ENCODE data around the gene NUPR1. TPM values are rescaled to one million over a fixed set of nuclear protein-coding genes. Genes with fewer than 3 reads are reported as not detected.

The NUPR1 gene
- total RNA-seq, 1 experiment from 2014 or later = 2.2 TPM

- TF ChIP-seq RAD21 (IDR thresholded peaks at IDR 0.05; ENCODE audit: low read depth) (no peak), YY1 (IDR thresholded peaks at IDR 0.05; ENCODE audit: extremely low read depth, insufficient replicate concordance, low read depth, low read length) (no peak), POLR2AphosphoS5 (IDR thresholded peaks at IDR 0.05; ENCODE audit: low read depth, low read length) (no peak), EGR1 (IDR thresholded peaks at IDR 0.05; ENCODE audit: low read depth) (no peak), JUND (IDR thresholded peaks at IDR 0.05) (no peak), POLR2A (IDR thresholded peaks at IDR 0.05; ENCODE audit: borderline replicate concordance, extremely low read depth, insufficient read depth, insufficient read length) (no peak), SRF (IDR thresholded peaks at IDR 0.05; ENCODE audit: low read depth) (no peak), EZH2 (IDR thresholded peaks at IDR 0.05) (no peak), REST (IDR thresholded peaks at IDR 0.05; ENCODE audit: low read depth) (no peak), FOSL1 (IDR thresholded peaks at IDR 0.05; ENCODE audit: low read depth) (no peak), CTCF (IDR thresholded peaks at IDR 0.05 in 2 of 3, conservative IDR thresholded peaks at IDR 0.05 in 1 of 3; ENCODE audit: borderline replicate concordance in 1 of 3, insufficient read depth in 1 of 3, low read depth in 2 of 3, low read length in 2 of 3) (no peak), SP1 (IDR thresholded peaks at IDR 0.05; ENCODE audit: low read depth) (no peak), SIN3A (IDR thresholded peaks at IDR 0.05; ENCODE audit: low read depth) (no peak), CBX3 (IDR thresholded peaks at IDR 0.05; ENCODE audit: low read depth) (no peak), CEBPB (IDR thresholded peaks at IDR 0.05; ENCODE audit: low read depth) (no peak), ZNF274 (IDR thresholded peaks at IDR 0.05; ENCODE audit: low read depth, low read length) (no peak), TCF7L2 (IDR thresholded peaks at IDR 0.05; ENCODE audit: borderline replicate concordance, extremely low read depth, insufficient read depth, insufficient read length) (no peak), ELF1 (IDR thresholded peaks at IDR 0.05; ENCODE audit: borderline replicate concordance, low read depth) (no peak), EZH2phosphoT487 (IDR thresholded peaks at IDR 0.05; ENCODE audit: borderline replicate concordance) (no peak), MAX (IDR thresholded peaks at IDR 0.05) (no peak)
- POLR2A ChIA-PET = no interaction called here
- Histone ChIP-seq H2AFZ (ENCODE audit: low read depth, low read length, poor library complexity, severe bottlenecking) (no peak overlapping the region), H3K4me2 (ENCODE audit: low read length) (no peak overlapping the region), H3K27me3 (ENCODE audit: insufficient read depth, low read length) (no peaks in the 10 kb centered on the region), H3K9me2 (ENCODE audit: insufficient read depth) (no peaks in the 10 kb centered on the region), H3K36me3 (ENCODE audit: control insufficient read depth in 1 of 2, insufficient read depth in 2 of 2, low read length in 2 of 2) (no peaks in the 10 kb centered on the region), H4K20me1 (ENCODE audit: insufficient read depth) (no peaks in the 10 kb centered on the region), H3K9me3 (ENCODE audit: control insufficient read depth in 1 of 2, insufficient read depth in 1 of 2, low read depth in 1 of 2, low read length in 2 of 2) (no peaks in the 10 kb centered on the region), H3K4me1 (ENCODE audit: control insufficient read depth in 1 of 2, insufficient read depth in 2 of 2, low read length in 2 of 2) (no peaks in the 10 kb centered on the region), H3K9ac (ENCODE audit: low read length) (no peak overlapping the region), H3K27ac (ENCODE audit: low read depth, low read length) (no peak overlapping the region), H3K4me3 (replicated peaks in 1 of 2; ENCODE audit: low read depth in 1 of 2, low read length in 2 of 2) (no peak overlapping the region), H3K79me2 (ENCODE audit: insufficient read depth, low read length) (no peaks in the 10 kb centered on the region)
- RAD21 ChIA-PET (ENCODE audit: low non-redundant PET in 1 of 2, low total read pairs in 2 of 2, uncharacterized antibody in 2 of 2, unreplicated experiment in 2 of 2) = no interaction called here
- no TSS peak for BruUV-seq (replicated peaks)
- CTCF ChIA-PET = no interaction called here
- intact Hi-C loops (cut with micrococcal nuclease) = no loop called here
- ATAC-seq (no peak), DNase-seq (ENCODE audit: low read depth, low spot score) (no peak)
Observed at GRCh38 chr16:28574925-28575324, 36.2 kb upstream of the NUPR1 start.

Data from HCT116 (cell line).